A549 (cell line): Measurements from ENCODE around the gene TEAD4. TPM values are rescaled to one million over a fixed set of nuclear protein-coding genes. Genes with fewer than 3 reads are reported as not detected.
A peak's percentile ranks its signal among the peaks of the same experiment; 100 is the strongest.

Experiments
- ATAC-seq, 2 experiments: fragments of 200-7000 bp in 1 of 2; fragments of >200 bp in 1 of 2; cut with Nextera tagmentation in 1 of 2; cut with Tn5 transposase in 1 of 2; 3 replicates each; pipeline versions ENCODE4 v1.8.0 to v1.9.1; 2018 to 2020; ENCODE audit warnings: mild to moderate bottlenecking in 1 of 2, moderate library complexity in 1 of 2
- CTCF ChIA-PET: fragments of 300-600 bp; sonication (Branson Sonifier 250); formaldehyde crosslinking; extraction: SDS; loops from one replicate; lab custom pipeline; 2021; ENCODE audit warnings: antibody characterized with exemption, inconsistent platforms; lab: Yijun Ruan, JAX
- POLR2A ChIA-PET: fragments of 350-600 bp; formaldehyde crosslinking; extraction: SDS; loops from one replicate; lab custom pipeline; 2021; ENCODE audit warnings: antibody characterized with exemption, inconsistent platforms; lab: Yijun Ruan, JAX
- DNase-seq, 2 experiments: peaks; one replicate each; pipeline versions ENCODE4 v3.0.0 to v3.0.0-alpha.2; 2011 to 2016; ENCODE audit warnings: low read depth in 1 of 2, low spot score in 1 of 2
- FAIRE-seq: peaks from 2 replicates; lab custom pipeline; 2011; peaks lifted over from hg19 to GRCh38; lab: Jason Lieb, UNC
- H3K27ac ChIP-seq, 2 experiments: fragments of >200 bp; sonication (Bioruptor Twin); formaldehyde crosslinking; 3 replicates each; pipeline ENCODE4 v1.5.1; 2016 to 2017
- H3K4me1 ChIP-seq: fragments of >200 bp; sonication (Bioruptor Twin); formaldehyde crosslinking; 3 replicates; pipeline ENCODE4 v1.6.1; 2016
- H3K4me2 ChIP-seq: fragments of >200 bp; sonication (Bioruptor Twin); formaldehyde crosslinking; 3 replicates; pipeline ENCODE4 v1.6.1; 2016
- H3K4me3 ChIP-seq: fragments of >200 bp; sonication (Bioruptor Twin); formaldehyde crosslinking; 3 replicates; pipeline ENCODE4 v1.5.1; 2016
- H3K9me3 ChIP-seq: fragments of >200 bp; sonication (Bioruptor Twin); formaldehyde crosslinking; 3 replicates; pipeline ENCODE4 v1.6.1; 2016
- CBX8 ChIP-seq: fragments of 200-600 bp; sonication (generic); IDR thresholded peaks from 2 replicates; pipeline ENCODE4 v1.6.1; 2016
- CHD2 ChIP-seq: fragments of 150-350 bp; IDR thresholded peaks from 2 replicates; pipeline ENCODE4 v1.6.1; 2014; ENCODE audit warnings: low read length; ENCODE audit not compliant: partially characterized antibody
- EHMT2 ChIP-seq: fragments of 200-600 bp; sonication (generic); IDR thresholded peaks from 2 replicates; pipeline ENCODE4 v1.6.1; 2016; ENCODE audit warnings: antibody characterized with exemption, low read depth, mild to moderate bottlenecking, moderate library complexity
- FOSB ChIP-seq: fragments of 250-450 bp; sonication (Bioruptor Pico); IDR thresholded peaks from 2 replicates; pipeline ENCODE4 v1.5.0; 2020; ENCODE audit warnings: mild to moderate bottlenecking, moderate library complexity
- FOSL2 ChIP-seq, 2 experiments: fragments of 450-650 bp in 1 of 2; fragments of >200 bp in 1 of 2; sonication (Bioruptor Twin) in 1 of 2; formaldehyde crosslinking; IDR thresholded peaks; 2 replicates each; pipeline versions ENCODE4 v1.5.0 to v1.6.1; 2016 to 2020; ENCODE audit warnings: mild to moderate bottlenecking in 1 of 2, moderate library complexity in 1 of 2
- FOXS1 ChIP-seq: fragments of 250-450 bp; sonication (Bioruptor Pico); IDR thresholded peaks from 2 replicates; pipeline ENCODE4 v1.5.0; 2020; ENCODE audit warnings: mild to moderate bottlenecking, moderate library complexity
- HOXA7 ChIP-seq: fragments of 250-450 bp; sonication (Bioruptor Pico); IDR thresholded peaks from 2 replicates; pipeline ENCODE4 v1.5.0; 2020; ENCODE audit warnings: mild to moderate bottlenecking, moderate library complexity
- JUNB ChIP-seq: fragments of >200 bp; sonication (Bioruptor Twin); formaldehyde crosslinking; IDR thresholded peaks from 2 replicates; pipeline ENCODE4 v1.6.1; 2016
- KDM1A ChIP-seq: fragments of 200-600 bp; sonication (generic); IDR thresholded peaks from 2 replicates; pipeline ENCODE4 v1.6.1; 2016; ENCODE audit warnings: low read depth, mild to moderate bottlenecking
- KDM5A ChIP-seq: fragments of 200-600 bp; sonication (generic); IDR thresholded peaks from 2 replicates; pipeline ENCODE4 v1.6.1; 2016; ENCODE audit warnings: antibody characterized with exemption, mild to moderate bottlenecking
- MAFK ChIP-seq: fragments of 450-650 bp; IDR thresholded peaks from 2 replicates; pipeline ENCODE4 v1.6.1; 2014; ENCODE audit not compliant: partially characterized antibody
- NFE2L2 ChIP-seq: fragments of 150-350 bp; conservative IDR thresholded peaks from 2 replicates; pipeline ENCODE4 v1.6.1; 2014; ENCODE audit warnings: low read length
- RCOR1 ChIP-seq: fragments of 150-350 bp; IDR thresholded peaks from 2 replicates; pipeline ENCODE4 v1.6.1; 2014; ENCODE audit warnings: antibody characterized with exemption, low read length, low read depth
- TFCP2L1 ChIP-seq: fragments of 250-450 bp; sonication (Bioruptor Pico); IDR thresholded peaks from 2 replicates; pipeline ENCODE4 v1.5.0; 2021; ENCODE audit warnings: mild to moderate bottlenecking
- ZFP36 ChIP-seq: fragments of 450-650 bp; IDR thresholded peaks from 2 replicates; pipeline ENCODE4 v1.6.1; 2014; ENCODE audit warnings: borderline replicate concordance; ENCODE audit not compliant: partially characterized antibody
- ZNF302 ChIP-seq: fragments of 250-450 bp; sonication (Bioruptor Pico); IDR thresholded peaks from 2 replicates; pipeline ENCODE4 v1.9.0; 2021; ENCODE audit warnings: inconsistent platforms, mild to moderate bottlenecking, moderate library complexity
- WGBS: methylation state at CpG from one replicate; pipeline ENCODE4 v1.1.6; 2017; ENCODE audit errors: missing lambda C conversion rate; 5-methylcytosine and 5-hydroxymethylcytosine counted together
- polyA plus RNA-seq, 4 experiments: library from polyadenylated mRNA; depleted of rRNA in 3 of 4; stranded (reverse); fragments of >200 nt; fragmentation: RNase III in 1 of 4; extraction: RNeasy Plus Mini Kit Qiagen cat#74134 plus additional on column Dnase treatment in 1 of 4; gene quantifications; 2 replicates in 3 of 4; 3 replicates in 1 of 4; pipeline ENCODE4 v1.2.3, GENCODE V29; 2011 to 2017
- TF ChIP-seq, protein P1 (sequence below): fragments of 200-600 bp; sonication (generic); IDR thresholded peaks from 2 replicates; pipeline ENCODE4 v1.6.1; 2016; ENCODE audit warnings: antibody characterized with exemption, mild to moderate bottlenecking, moderate library complexity
- TF ChIP-seq, protein P2 (sequence below): IDR thresholded peaks from 2 replicates; pipeline ENCODE4 v1.6.1; 2012
- TF ChIP-seq, protein P3 (sequence below): IDR thresholded peaks from 2 replicates; pipeline ENCODE4 v1.6.1; 2012; ENCODE audit warnings: low read depth, borderline replicate concordance
- TF ChIP-seq, protein P4 (sequence below): IDR thresholded peaks from 2 replicates; pipeline ENCODE4 v1.6.1; 2012
- TF ChIP-seq, protein P5 (sequence below): fragments of >200 bp; sonication (Bioruptor Twin); formaldehyde crosslinking; IDR thresholded peaks from 3 replicates; pipeline ENCODE4 v1.6.1; 2016

TEAD4 gene
- polyA plus RNA-seq, 2 of the 4 experiments (the other 2 are of a cell fraction): 22.6 to 31.8 TPM

DNA sequence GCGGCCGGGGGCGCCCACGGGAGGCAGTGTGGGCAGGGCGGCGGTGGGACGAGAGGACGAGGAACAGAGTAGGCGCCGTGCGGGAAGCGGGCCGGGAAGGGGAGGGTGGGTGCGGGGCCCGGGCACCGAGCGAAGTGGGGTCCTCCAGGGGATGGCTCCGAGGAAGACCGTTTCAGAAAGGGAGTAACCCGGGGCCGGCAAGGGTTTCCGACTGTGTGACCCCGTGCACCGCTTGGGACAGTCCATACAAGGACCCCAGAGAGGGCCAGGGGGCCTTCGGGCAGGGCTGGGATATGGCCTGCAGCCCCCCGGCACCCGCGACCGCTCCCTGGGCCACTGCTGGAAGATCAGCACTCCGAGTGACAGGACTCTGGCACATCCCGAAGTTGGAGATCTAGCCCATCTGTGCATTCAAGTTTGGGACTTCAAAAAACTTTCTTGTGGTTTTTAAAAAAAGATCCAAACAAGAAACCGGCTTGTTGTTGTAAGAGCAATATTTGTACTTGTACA lies 118.4 kb downstream of the TEAD4 start:
- DNase-seq (no peak), FAIRE-seq (no peak), ATAC-seq (peak; percentile 14 to 49)
- Histone ChIP-seq H3K4me2 (peak overlapping the region; percentile 94), H3K4me3 (peak overlapping the region; percentile 87), H3K4me1 (peaks cover 11% of the 10 kb centered on the region; the same call in 2 of the 3 replicates), H3K27ac (peak overlapping the region; percentile 83 to 87), H3K9me3 (no peaks in the 10 kb centered on the region)
- CTCF ChIA-PET: interaction anchor here (0.7 to 1.3 kb wide), 3 partner anchors 10 to 198 kb away, joined by 3 to 8 read pairs (median 3); no protein-coding TSS in a partner anchor
- 9% methylated on average over 18 of the region's 32 CpGs for WGBS
- no peak for TF ChIP-seq KDM1A
- no peak for TF ChIP-seq NFE2L2
- TF ChIP-seq, protein P1, sequence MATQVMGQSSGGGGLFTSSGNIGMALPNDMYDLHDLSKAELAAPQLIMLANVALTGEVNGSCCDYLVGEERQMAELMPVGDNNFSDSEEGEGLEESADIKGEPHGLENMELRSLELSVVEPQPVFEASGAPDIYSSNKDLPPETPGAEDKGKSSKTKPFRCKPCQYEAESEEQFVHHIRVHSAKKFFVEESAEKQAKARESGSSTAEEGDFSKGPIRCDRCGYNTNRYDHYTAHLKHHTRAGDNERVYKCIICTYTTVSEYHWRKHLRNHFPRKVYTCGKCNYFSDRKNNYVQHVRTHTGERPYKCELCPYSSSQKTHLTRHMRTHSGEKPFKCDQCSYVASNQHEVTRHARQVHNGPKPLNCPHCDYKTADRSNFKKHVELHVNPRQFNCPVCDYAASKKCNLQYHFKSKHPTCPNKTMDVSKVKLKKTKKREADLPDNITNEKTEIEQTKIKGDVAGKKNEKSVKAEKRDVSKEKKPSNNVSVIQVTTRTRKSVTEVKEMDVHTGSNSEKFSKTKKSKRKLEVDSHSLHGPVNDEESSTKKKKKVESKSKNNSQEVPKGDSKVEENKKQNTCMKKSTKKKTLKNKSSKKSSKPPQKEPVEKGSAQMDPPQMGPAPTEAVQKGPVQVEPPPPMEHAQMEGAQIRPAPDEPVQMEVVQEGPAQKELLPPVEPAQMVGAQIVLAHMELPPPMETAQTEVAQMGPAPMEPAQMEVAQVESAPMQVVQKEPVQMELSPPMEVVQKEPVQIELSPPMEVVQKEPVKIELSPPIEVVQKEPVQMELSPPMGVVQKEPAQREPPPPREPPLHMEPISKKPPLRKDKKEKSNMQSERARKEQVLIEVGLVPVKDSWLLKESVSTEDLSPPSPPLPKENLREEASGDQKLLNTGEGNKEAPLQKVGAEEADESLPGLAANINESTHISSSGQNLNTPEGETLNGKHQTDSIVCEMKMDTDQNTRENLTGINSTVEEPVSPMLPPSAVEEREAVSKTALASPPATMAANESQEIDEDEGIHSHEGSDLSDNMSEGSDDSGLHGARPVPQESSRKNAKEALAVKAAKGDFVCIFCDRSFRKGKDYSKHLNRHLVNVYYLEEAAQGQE: no peak
- no peak for TF ChIP-seq CBX8
- TF ChIP-seq, protein P2, sequence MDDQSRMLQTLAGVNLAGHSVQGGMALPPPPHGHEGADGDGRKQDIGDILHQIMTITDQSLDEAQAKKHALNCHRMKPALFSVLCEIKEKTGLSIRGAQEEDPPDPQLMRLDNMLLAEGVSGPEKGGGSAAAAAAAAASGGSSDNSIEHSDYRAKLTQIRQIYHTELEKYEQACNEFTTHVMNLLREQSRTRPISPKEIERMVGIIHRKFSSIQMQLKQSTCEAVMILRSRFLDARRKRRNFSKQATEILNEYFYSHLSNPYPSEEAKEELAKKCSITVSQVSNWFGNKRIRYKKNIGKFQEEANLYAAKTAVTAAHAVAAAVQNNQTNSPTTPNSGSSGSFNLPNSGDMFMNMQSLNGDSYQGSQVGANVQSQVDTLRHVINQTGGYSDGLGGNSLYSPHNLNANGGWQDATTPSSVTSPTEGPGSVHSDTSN: no peak
- no peak for TF ChIP-seq CHD2
- no peak for TF ChIP-seq TFCP2L1
- TF ChIP-seq ZFP36: no peak
- TF ChIP-seq, protein P3, sequence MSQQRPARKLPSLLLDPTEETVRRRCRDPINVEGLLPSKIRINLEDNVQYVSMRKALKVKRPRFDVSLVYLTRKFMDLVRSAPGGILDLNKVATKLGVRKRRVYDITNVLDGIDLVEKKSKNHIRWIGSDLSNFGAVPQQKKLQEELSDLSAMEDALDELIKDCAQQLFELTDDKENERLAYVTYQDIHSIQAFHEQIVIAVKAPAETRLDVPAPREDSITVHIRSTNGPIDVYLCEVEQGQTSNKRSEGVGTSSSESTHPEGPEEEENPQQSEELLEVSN: no peak
- TF ChIP-seq EHMT2: no peak
- TF ChIP-seq JUNB: no peak
- no peak for TF ChIP-seq FOSB (CRISPR knock-in tag)
- TF ChIP-seq, protein P4, sequence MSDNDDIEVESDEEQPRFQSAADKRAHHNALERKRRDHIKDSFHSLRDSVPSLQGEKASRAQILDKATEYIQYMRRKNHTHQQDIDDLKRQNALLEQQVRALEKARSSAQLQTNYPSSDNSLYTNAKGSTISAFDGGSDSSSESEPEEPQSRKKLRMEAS: no peak
- no peak for TF ChIP-seq ZNF302 (CRISPR knock-in tag)
- TF ChIP-seq, all 56 proteins: peak for 0
- POLR2A ChIA-PET: interaction anchor here (0.6 kb wide), 1 partner anchor 193 kb away, joined by 9 read pairs; no protein-coding TSS in a partner anchor

DNA sequence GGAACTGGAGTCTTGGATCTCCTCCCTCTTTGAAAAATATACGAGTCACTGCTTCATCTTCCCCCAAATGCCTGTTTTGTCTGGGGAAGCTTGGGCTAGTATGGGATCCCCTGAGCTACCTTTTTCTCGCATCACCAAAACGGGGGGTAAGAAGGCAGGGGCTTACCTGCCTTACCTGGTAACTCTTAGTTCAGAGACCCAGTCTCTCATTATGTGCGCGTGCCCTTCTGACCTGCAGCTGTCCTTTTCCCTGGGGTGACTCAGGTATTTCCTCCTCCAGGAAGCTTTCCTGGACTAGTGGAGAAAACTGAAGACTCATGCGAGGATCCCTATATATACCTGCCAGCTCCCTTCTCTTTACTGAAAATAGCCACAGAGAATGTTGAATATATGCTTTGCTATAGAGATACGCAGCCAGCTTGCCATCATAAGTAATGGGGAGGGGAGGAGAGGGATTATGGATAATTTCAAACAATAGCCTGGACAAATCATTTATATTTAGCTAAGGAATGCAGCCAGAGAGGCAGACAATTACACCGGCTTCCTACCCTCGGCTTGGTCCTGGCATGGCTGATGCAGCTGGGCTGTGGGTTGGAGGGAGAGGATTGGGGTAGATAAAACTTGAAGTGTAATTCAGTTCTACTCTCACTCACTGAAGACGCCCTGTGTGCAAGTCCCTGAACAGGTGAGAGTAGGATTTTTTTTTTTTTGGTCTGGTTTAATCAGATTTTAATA lies 119.1 kb downstream of the TEAD4 start:
- DNase-seq (peak in 1 of 2 experiments; percentile 38), FAIRE-seq (no peak), ATAC-seq (no peak)
- 69% methylated on average over 10 of the region's 10 CpGs for WGBS
- POLR2A ChIA-PET: interaction anchor here (0.6 kb wide), 1 partner anchor 193 kb away, joined by 9 read pairs; no protein-coding TSS in a partner anchor
- H3K27ac ChIP-seq: peak overlapping the region in 1 of 2 experiments; percentile 87; a peak in 4 of 6 replicates
- CTCF ChIA-PET: interaction anchor here (0.7 to 1.3 kb wide), 3 partner anchors 10 to 198 kb away, joined by 3 to 8 read pairs (median 3); no protein-coding TSS in a partner anchor
- no peak for TF ChIP-seq KDM5A
- TF ChIP-seq MAFK: peak; percentile 34
- TF ChIP-seq RCOR1: no peak
- TF ChIP-seq FOXS1 (CRISPR knock-in tag): no peak
- peak; percentile 96 for TF ChIP-seq ZFP36
- TF ChIP-seq NFE2L2: no peak
- TF ChIP-seq HOXA7: no peak
- TF ChIP-seq ZNF302 (CRISPR knock-in tag): no peak
- TF ChIP-seq, protein P5, sequence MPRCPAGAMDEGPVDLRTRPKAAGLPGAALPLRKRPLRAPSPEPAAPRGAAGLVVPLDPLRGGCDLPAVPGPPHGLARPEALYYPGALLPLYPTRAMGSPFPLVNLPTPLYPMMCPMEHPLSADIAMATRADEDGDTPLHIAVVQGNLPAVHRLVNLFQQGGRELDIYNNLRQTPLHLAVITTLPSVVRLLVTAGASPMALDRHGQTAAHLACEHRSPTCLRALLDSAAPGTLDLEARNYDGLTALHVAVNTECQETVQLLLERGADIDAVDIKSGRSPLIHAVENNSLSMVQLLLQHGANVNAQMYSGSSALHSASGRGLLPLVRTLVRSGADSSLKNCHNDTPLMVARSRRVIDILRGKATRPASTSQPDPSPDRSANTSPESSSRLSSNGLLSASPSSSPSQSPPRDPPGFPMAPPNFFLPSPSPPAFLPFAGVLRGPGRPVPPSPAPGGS: no peak
- no peak for TF ChIP-seq FOSL2 (IDR thresholded peaks at IDR 0.05)
- no peak for TF ChIP-seq FOSL2 (CRISPR knock-in tag; IDR thresholded peaks at IDR 0.05)
- H3K4me1 ChIP-seq: peaks cover 11% of the 10 kb centered on the region; the same call in 2 of the 3 replicates
- H3K4me3 ChIP-seq: peak overlapping the region; percentile 87
- H3K4me2 ChIP-seq: peak overlapping the region; percentile 94
- H3K9me3 ChIP-seq: no peaks in the 10 kb centered on the region
